ENCODE data around the gene SLC38A11. TPM values are rescaled to one million over a fixed set of nuclear protein-coding genes. Genes with fewer than 3 reads are reported as not detected.

SLC38A11 gene
- total RNA-seq, 4 donors from 2014 or later, result 2.4 to 12.0 (median 3.3) TPM; not detected in 1

DNA sequence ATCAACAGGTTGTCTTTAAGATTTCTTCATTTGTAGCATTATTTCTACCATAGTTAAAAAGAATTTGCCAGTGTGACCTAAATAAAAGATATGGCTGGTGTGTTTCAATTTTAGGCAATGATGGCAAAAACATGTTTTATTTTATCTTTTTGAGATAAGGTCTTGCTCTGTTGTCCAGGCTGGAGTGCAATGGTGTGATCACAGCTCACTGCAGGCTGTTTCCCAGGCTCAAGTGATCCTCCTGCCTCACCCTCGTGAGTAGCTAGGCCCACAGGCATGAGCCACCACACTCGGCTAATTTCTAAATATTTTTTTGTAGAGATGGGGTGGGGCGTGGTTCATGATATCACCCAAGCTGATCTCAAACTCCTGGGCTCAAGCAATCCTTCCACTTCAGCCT, 66.7 kb downstream of the SLC38A11 start:
- H3K27me3 ChIP-seq, result no peaks in the 10 kb centered on the region
- H3K36me3 ChIP-seq, result no peaks in the 10 kb centered on the region
- no peaks in the 10 kb centered on the region for H3K9me3 ChIP-seq
- no peak for DNase-seq
- in situ Hi-C loops (cut with MboI; ENCODE audit: low pct_ligation_motif_present in 1 of 4, low pct_unique_long_range_greater_than_20kb in 1 of 4, low sequenced_read_pairs in 3 of 4), result no loop called here
- intact Hi-C loops (cut with DNase I; ENCODE audit: low total_unique reads), result no loop called here
- TF ChIP-seq POLR2AphosphoS5 (IDR thresholded peaks at IDR 0.05), result no peak
- no peak for TF ChIP-seq POLR2A (IDR thresholded peaks at IDR 0.05)
- TF ChIP-seq EP300 (IDR thresholded peaks at IDR 0.05; ENCODE audit: low read depth), result no peak
- TF ChIP-seq, protein P1, sequence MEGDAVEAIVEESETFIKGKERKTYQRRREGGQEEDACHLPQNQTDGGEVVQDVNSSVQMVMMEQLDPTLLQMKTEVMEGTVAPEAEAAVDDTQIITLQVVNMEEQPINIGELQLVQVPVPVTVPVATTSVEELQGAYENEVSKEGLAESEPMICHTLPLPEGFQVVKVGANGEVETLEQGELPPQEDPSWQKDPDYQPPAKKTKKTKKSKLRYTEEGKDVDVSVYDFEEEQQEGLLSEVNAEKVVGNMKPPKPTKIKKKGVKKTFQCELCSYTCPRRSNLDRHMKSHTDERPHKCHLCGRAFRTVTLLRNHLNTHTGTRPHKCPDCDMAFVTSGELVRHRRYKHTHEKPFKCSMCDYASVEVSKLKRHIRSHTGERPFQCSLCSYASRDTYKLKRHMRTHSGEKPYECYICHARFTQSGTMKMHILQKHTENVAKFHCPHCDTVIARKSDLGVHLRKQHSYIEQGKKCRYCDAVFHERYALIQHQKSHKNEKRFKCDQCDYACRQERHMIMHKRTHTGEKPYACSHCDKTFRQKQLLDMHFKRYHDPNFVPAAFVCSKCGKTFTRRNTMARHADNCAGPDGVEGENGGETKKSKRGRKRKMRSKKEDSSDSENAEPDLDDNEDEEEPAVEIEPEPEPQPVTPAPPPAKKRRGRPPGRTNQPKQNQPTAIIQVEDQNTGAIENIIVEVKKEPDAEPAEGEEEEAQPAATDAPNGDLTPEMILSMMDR (IDR thresholded peaks at IDR 0.05), result no peak
- peaks cover 0 to 8% (median 3%) of the 10 kb centered on the region in 4 donors for H3K4me1 ChIP-seq
- WGBS, 2 donors (ENCODE audit: low coverage in 1 of 2), result 80 to 93% methylated on average over 1 to 3 of the region's 3 CpGs
- no peak overlapping the region for H3K4me3 ChIP-seq
- H3K27ac ChIP-seq, result no peak overlapping the region

DNA sequence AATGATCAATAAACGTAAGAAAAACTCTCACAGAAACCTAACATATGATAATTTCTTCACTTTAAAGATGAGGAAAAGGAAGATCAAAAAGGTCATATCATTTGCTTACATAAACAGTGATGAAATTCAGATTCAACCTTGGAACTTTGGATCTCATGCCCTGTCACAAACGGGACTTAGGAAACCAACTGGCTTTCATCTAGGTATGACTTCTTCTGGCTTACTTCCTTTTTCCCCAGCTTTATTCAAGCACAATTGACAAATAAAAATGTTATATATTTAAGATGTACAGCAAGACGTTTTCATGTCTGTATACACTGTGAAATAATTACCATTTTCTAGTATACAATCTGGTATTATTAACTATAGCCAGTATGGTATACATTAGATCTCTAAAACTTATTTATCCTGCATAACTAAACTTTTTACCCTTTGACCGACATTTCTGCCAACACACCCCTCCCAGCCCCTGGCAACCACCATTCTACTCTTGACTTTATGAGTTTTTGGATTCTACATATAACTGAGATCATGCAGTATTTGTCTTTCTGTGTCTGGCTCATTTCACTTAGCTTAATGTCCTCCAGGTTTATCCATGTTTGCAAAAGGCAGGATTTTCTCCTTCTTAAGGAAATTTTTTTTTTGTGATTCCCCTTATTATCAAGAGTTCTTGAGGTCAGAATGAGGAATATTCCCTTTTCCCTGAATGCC, 67.7 kb downstream of the SLC38A11 start:
- intact Hi-C loops (cut with DNase I; ENCODE audit: low total_unique reads), result no loop called here

DNA sequence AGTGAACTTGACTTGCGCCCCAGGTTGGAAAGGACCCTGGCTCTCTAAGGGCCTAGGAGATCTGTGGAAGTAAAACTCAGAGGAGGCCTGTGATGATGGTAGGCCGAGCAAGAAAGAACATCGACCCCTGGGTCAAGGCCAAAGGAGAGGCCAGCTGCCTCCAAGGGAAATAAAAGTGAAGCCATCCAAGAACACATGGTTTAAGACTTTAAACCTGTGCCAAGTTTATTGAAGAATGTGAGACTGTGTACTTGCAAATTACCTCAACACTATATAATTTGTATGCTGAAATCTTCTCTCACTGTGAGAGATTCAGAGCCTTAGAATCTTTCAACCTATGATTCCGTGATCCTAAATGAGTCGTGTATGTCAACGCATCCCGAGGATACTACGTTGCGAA, 73.0 kb downstream of the SLC38A11 start:
- H3K4me3 ChIP-seq, result no peak overlapping the region
- in situ Hi-C loops (cut with MboI; ENCODE audit: low pct_ligation_motif_present in 1 of 4, low pct_unique_long_range_greater_than_20kb in 1 of 4, low sequenced_read_pairs in 3 of 4) (no loop called here), intact Hi-C loops (cut with DNase I; ENCODE audit: low total_unique reads) (no loop called here)
- 81 to 97% methylated on average over 6 to 9 of the region's 9 CpGs for WGBS, 2 donors (ENCODE audit: low coverage in 1 of 2)
- H3K27me3 ChIP-seq, result no peaks in the 10 kb centered on the region
- no peaks in the 10 kb centered on the region for H3K36me3 ChIP-seq
- H3K27ac ChIP-seq, result no peak overlapping the region
- TF ChIP-seq, protein P1 (IDR thresholded peaks at IDR 0.05), result no peak
- no peak for TF ChIP-seq POLR2A (IDR thresholded peaks at IDR 0.05)
- no peak for TF ChIP-seq POLR2AphosphoS5 (IDR thresholded peaks at IDR 0.05)
- TF ChIP-seq EP300 (IDR thresholded peaks at IDR 0.05; ENCODE audit: low read depth), result no peak
- H3K9me3 ChIP-seq, result no peaks in the 10 kb centered on the region
- H3K4me1 ChIP-seq, result peaks cover 0 to under 1% (median 0%) of the 10 kb centered on the region in 4 donors
- DNase-seq, result no peak

More for the DNA sequence above, 67.7 kb downstream of the SLC38A11 start:
- no peaks in the 10 kb centered on the region for H3K36me3 ChIP-seq
- DNase-seq, result no peak
- no peak overlapping the region for H3K4me3 ChIP-seq
- H3K4me1 ChIP-seq, result peaks cover 0 to 8% (median 3%) of the 10 kb centered on the region in 4 donors
- TF ChIP-seq POLR2A (IDR thresholded peaks at IDR 0.05), result no peak
- TF ChIP-seq, protein P1 (IDR thresholded peaks at IDR 0.05), result no peak
- TF ChIP-seq EP300 (IDR thresholded peaks at IDR 0.05; ENCODE audit: low read depth), result no peak
- no peak for TF ChIP-seq POLR2AphosphoS5 (IDR thresholded peaks at IDR 0.05)
- in situ Hi-C loops (cut with MboI; ENCODE audit: low pct_ligation_motif_present in 1 of 4, low pct_unique_long_range_greater_than_20kb in 1 of 4, low sequenced_read_pairs in 3 of 4), result no loop called here
- H3K27me3 ChIP-seq, result no peaks in the 10 kb centered on the region
- H3K9me3 ChIP-seq, result no peaks in the 10 kb centered on the region
- 51 to 54% methylated on average over 4 of the region's 4 CpGs for WGBS, 2 donors (ENCODE audit: low coverage in 1 of 2)
- H3K27ac ChIP-seq, result no peak overlapping the region

DNA sequence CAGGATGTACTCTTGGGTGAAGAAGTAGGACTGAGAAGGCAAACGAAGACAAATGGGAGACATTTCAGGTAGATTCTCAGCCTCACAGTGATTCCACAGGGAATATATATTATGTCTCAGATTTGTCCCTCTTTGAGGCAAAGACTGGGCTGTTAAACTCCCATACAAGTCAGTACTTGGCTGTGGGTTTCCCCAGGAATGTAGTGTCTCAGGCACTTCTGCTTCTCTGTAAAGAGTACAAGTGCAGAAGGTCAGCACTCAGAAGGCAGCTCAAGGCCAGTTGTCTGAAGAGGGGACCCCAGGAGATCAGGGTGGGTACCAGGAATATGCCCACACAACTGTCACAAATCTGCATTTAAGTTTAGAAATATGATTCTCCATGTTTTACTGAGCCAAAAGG, 73.8 kb downstream of the SLC38A11 start:
- Histone ChIP-seq H3K4me3 (no peak overlapping the region), H3K36me3 (no peaks in the 10 kb centered on the region), H3K27ac (no peak overlapping the region), H3K27me3 (no peaks in the 10 kb centered on the region), H3K4me1 (no peaks in the 10 kb centered on the region), H3K9me3 (no peaks in the 10 kb centered on the region)
- no peak for TF ChIP-seq EP300 (IDR thresholded peaks at IDR 0.05; ENCODE audit: low read depth)
- no peak for TF ChIP-seq POLR2AphosphoS5 (IDR thresholded peaks at IDR 0.05)
- no peak for TF ChIP-seq POLR2A (IDR thresholded peaks at IDR 0.05)
- TF ChIP-seq, protein P1 (IDR thresholded peaks at IDR 0.05), result no peak
- in situ Hi-C loops (cut with MboI; ENCODE audit: low pct_ligation_motif_present in 1 of 4, low pct_unique_long_range_greater_than_20kb in 1 of 4, low sequenced_read_pairs in 3 of 4) (no loop called here), intact Hi-C loops (cut with DNase I; ENCODE audit: low total_unique reads) (no loop called here)
- no peak for DNase-seq
- 67 to 98% methylated on average over 1 of the region's 1 CpG for WGBS, 2 donors (ENCODE audit: low coverage in 1 of 2)
